Measurements from ENCODE around the gene PML.

Gene PML

DNA sequence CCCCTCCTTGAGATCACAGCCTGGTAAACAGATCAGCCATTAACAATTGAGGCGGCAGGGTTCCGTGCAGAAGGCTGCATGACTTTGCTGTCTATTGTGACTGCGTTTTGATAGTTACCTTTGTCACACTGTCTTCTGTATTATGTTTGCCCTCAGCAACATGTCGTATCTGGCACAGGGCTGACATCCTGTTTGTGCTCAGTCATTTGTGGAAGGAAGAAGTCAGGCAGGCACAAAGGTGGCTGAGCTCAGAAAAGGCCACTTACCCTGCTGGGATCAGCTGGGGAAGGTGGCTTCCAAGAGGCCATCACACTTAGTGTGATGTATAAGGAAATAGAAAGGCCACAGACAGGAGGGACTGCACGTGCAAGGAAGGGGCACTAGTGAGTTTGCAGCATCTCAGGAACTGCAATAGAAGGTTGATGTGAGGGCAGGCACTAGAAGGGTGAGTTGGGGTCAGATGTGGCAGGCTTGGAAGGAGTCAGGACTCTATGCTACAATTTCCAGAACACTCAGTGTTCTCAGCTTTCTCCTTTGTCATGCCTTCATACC, 13.4 kb downstream of the PML start:
- DNase-seq (ENCODE audit: low read depth) = no peak

DNA sequence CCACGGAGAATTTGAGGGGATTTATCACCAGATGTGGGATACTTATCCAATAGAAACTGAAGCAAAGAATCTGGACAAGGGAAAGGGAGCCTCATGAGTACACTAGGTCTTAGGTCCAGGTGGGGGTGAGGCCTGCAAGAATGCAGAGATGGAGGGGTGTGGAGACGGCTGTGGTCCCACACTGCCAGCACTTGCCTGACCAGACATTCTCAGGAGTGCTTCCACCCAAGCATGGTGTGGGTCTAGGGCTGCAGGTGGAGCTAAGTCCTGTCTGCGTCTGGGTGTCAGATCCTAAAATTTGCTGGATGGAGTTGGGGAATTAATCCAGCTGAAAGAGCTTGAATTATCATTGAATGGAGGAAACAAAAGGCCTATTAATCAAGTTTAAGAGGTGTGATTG, 14.4 kb downstream of the PML start:
- DNase-seq (ENCODE audit: low read depth) = no peak

DNA sequence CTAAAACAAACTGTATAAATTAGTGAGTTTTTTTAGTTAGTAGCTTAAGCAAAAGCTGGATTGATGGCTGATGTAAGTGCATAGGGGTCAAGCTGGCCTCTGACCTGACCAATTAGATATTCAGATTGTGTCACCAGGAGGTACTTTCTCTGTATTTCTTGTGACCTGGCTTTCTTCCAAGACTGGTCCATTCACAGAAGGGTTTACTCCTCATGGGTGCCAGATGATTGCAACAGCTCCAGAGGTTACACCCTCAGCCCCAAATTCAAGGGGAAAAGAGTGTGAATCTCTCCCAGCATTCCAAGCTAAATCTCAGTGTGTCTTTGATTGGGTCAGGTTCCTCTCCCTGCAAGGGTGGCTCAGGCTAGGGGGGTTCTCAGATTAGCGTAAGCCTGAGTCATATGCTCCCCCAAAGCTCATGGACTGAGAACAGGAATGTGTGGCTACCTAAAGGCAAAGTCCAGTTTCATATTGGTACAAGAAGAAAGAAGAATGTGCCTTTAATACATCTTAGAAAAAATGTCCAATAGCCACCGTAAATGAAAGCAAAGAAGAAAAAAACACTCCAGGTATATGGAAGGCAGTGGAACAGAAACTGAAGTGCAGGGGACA, 16.5 kb downstream of the PML start:
- peak; percentile 59 for DNase-seq (ENCODE audit: low read depth)

DNA sequence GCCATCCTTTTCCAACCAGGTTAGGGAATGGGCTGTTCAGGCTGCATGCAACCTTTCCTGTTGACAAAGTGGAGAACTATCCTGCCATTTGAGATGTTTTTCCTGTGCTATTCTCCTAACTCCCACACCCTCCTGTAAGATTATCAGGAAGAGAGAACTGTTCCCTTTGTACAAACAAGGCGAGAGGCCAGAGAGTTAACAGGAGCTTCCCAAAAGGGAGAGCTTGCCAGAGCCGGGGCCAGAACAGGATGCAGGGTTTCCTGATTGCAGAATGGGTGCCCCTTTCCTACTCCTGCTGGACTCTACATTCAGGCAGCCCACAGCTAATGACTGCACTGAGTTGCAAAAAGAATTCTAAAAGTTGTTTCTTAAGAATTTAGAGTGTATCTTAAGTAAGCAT, 17.1 kb downstream of the PML start:
- DNase-seq (ENCODE audit: low read depth) = no peak

DNA sequence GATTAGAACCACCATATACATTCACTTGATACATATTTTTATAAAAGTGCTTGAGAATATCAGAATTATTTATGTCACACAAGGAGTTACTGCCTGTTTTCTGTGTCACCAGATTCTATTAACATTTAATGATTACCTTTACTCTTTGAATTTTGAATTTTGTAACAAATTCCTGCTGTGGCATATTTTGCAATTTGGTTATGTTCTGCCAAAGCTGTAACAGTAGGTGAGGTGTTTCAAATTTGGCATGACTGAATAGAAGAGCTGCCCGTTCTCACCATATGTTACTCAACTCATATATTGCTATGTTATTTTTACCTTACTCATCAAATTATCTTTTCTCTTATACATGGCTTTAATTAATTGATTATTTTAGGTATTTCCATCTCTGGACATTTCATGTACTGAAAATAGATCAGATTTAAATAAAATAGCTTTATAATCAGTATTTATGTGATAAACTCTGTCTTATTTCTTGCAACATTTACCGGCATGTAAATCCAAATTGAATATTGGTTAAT, 18.9 kb downstream of the PML start:
- DNase-seq (ENCODE audit: low read depth) = no peak

DNA sequence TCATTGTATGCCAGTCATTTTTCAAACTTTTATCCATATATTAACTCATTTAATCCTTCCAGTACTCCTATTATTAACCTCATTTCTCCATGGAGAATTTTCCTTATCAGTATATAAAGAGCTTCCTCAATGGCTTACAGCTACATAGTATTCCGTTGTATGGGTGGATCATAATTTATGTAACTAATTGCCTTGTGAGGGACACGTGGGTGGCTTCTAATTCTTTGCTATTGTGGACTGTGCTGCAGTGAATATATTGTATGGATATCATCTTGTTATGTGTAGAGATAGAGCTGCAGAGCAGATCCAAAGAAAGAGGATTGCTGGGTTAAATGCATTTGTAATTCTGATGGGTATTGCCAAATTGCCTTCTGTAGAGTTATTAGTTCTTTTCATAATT, 25.2 kb downstream of the PML start:
- no peak for DNase-seq (ENCODE audit: low read depth)

DNA sequence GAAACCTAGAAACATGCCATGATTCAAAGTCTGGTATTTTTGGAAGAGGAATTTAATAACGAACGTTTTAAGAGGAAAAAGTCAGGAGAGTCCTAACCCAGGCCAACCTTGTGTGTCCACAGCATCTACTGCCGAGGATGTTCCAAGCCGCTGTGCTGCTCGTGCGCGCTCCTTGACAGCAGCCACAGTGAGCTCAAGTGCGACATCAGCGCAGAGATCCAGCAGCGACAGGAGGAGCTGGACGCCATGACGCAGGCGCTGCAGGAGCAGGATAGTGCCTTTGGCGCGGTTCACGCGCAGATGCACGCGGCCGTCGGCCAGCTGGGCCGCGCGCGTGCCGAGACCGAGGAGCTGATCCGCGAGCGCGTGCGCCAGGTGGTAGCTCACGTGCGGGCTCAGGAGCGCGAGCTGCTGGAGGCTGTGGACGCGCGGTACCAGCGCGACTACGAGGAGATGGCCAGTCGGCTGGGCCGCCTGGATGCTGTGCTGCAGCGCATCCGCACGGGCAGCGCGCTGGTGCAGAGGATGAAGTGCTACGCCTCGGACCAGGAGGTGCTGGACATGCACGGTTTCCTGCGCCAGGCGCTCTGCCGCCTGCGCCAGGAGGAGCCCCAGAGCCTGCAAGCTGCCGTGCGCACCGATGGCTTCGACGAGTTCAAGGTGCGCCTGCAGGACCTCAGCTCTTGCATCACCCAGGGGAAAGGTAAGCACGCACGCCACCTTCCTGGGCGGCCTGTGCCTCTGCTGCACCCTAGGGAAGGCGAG, 28.4 kb downstream of the PML start:
- DNase-seq (ENCODE audit: low read depth) = no peak

DNA sequence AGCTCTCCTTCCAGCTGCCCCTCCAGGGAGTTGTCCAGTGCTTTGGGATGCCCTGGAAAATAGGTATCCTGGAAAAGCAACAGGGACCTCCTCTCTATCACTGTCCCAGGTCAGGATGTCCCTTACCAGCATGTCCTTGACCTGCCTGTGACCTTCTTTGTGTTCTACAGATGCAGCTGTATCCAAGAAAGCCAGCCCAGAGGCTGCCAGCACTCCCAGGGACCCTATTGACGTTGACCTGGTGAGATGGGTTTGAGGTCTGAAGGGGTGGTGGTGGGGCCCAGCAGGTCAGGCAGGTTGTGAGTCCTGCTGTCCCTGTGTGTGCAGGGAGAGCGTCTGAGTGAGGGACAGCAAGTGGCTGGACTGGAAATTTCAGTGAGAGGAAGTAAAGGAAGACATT, 30.2 kb downstream of the PML start:
- DNase-seq (ENCODE audit: low read depth) = no peak

DNA sequence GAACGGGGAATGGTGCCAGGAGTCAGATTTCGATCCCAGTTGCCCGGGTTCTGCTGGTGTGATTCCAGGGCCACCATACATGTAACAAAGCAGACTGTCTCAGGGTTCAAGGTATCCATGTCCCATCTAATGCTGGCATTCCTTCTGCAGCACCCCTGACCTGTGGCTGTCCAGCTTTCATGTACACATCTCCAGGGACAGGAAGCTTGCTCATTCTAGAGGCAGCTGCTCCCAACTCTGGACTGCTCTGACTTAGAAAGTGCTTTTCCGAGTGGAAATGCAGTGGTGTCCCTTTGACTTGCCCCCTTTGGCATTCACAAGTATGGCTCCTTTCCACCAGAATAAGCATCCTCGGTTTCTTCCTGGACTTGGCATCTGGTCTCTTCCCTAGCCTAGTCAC, 30.9 kb downstream of the PML start:
- DNase-seq (ENCODE audit: low read depth) = peak; percentile 55

DNA sequence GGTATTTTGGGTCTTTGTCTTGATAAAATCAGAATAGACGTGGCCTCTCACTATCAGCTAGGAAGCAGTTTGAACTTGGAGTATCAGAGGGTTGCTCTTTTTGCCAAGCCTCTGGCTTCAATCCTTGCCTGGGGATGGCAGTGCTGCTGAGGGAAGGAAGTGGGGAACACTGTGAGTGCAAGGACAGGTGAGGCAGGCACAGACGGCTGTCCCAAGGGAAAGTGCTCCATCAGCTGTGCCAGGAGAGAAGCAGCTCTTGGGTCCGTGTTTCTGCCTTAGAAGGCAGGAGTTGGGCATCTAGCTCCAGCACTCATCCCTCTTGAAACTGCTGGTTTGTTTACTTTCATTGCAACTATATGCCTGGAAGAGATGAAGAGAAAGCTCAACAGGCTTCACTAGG, 33.2 kb downstream of the PML start:
- DNase-seq (ENCODE audit: low read depth) = no peak

DNA sequence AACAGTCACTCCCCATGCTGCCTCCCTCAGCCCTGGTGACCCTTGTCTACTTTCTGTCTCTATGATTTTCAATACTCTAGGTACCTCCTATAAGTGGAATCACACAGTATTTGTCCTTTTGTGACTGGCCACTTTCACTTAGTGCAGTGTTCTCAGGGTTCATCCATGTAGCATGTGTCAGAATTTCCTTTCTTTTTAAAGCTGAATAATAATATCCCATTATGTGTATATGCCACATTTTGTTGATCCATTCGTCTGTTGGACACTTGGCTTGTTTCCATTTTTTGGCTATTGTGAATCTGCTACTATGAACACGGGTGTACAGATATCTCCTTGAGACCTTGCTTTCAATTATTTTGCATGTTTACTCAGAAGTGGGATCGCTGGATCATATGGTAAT, 34.1 kb downstream of the PML start:
- no peak for DNase-seq (ENCODE audit: low read depth)

DNA sequence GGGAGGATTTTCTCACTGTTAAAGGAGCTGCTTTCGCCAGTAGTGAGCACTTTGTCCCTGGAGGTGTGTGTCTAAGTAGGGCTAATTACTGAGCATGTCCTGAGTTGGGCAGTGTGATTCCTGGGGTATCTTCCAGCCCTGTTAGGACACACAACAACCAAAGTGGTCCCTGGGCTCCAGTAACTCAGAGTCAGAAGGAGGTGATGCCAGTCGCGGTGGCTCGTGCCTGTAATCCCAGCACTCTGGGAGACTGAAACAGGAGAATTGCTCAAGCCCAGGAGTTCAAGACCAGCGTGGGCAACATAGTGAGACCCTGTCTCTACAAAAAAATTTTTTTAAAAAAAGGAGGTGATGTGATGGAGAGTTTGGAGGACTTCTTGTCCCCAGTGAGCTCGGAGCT, 37.5 kb downstream of the PML start:
- DNase-seq (ENCODE audit: low read depth) = no peak

DNA sequence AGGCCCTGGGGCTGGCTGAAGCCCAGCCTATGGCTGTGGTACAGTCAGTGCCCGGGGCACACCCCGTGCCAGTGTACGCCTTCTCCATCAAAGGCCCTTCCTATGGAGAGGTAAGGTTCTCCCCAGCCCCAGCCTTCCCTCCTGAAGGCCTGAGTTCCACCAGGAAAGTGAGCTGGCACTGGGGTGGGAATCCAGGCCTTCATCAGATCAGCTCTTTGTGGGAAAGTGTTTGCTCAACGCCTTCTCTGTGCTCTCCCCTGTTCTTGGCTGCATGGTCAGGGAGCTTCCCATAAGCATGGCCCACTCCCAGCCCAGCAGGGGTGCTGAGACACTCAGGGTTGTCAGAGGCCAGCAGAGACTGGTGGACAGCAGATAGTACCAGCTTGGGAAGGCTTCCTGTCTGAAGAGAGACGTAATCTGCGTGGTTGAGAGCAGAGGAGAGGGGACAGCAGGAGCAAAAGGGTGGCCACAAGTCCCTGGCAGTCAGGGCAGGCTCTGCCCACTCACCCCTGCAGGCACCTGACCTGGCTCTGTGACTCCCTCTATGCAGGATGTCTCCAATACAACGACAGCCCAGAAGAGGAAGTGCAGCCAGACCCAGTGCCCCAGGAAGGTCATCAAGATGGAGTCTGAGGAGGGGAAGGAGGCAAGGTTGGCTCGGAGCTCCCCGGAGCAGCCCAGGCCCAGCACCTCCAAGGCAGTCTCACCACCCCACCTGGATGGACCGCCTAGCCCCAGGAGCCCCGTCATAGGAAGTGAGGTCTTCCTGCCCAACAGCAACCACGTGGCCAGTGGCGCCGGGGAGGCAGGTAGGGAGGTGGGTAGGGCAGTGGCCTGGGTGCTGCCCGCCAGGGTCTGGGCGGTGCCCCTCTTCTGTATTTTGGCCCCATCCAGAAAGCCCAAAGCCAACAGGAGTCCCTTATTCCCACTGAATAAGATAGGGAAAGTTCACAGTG, 38.4 kb downstream of the PML start:
- DNase-seq (ENCODE audit: low read depth) = no peak

DNA sequence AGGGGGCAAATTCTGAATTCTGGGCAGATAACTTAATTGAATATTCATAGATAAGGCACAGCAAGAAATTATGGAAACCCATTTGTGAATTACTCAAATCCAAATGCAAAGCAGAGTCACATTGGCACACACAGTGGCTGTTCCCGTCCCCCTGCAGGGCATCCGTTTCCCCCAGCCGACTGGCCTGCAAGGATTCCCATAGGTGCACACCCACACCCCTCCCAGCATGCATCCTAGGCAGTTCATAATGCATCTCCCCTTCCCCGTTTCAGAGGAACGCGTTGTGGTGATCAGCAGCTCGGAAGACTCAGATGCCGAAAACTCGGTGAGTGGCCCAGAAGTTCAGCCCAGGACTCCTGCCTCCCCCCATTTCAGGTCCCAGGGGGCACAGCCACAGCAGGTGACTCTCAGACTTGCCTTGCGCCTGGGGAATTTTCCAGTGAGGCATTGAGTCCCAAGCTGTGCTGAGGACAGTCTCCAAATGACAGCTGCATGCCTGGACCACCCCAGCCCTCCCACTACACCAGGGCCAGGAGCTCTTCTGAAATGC, 39.8 kb downstream of the PML start:
- DNase-seq (ENCODE audit: low read depth) = no peak

DNA sequence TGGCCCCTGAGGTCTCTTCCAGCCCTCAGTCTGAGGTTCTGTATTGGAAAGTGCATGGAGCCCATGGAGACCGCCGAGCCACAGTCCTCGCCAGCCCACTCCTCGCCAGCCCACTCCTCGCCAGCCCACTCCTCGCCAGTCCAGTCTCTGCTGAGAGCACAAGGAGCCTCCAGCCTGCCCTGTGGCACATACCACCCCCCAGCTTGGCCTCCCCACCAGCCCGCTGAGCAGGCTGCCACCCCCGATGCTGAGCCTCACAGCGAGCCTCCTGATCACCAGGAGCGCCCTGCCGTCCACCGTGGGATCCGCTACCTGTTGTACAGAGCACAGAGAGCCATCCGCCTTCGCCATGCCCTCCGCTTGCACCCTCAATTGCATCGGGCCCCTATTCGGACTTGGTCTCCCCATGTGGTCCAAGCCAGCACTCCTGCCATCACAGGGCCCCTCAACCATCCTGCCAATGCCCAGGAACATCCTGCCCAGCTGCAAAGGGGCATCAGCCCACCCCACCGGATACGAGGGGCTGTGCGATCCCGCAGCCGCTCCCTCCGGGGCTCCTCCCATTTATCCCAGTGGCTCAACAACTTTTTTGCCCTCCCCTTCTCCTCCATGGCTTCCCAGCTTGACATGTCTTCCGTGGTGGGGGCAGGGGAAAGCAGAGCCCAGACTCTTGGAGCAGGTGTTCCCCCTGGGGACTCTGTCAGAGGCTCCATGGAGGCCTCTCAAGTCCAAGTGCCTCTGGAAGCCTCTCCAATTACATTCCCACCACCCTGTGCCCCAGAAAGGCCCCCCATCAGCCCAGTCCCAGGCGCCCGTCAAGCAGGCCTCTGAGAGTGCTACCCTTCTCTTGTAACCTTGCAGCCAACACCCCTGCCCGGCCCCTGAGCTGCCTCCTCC, 40.9 kb downstream of the PML start:
- no peak for DNase-seq (ENCODE audit: low read depth)

DNA sequence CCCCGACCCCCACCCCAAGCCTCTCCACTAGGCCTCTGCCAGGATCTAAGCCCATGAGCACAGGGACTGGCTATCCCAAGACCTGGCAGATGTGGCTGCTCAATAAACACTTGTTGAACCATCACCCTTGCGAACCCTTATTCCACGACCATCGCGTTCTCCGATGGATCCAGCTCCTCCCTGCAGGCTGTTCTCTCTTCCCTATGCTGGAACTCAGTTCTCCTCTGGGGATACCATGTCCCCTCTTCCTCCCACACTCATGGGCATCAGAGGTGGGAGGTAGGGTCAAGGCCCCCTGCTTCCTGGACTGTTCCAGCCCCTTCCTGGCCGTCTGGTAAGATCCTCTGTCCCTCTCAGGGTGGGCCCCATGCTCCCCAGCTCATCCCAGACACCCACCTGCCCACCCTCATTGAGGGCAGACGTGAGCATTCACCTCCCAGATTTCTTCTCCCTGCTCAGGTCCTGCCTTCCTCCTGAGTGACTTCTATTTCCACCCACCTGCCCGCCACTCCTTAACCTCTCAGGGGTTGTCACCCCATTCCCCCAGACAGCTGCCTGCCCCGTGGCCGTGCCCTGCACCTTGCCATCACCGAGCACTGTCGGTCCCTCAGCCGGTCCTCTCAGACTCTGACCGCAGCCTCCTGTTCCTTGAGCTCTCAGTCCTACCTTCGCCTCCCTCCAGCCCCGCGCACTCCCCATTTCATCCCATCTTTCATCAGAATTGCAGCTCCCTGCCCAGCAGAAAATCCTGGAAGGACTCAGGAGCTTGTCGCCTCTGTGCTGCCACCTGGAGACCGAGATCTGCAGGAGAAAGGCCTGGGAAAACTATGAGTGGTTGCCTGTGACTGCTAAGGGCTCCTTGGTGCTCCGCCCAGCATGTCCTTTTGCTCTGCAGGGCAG, 42.0 kb downstream of the PML start:
- peak; percentile 47 for DNase-seq (ENCODE audit: low read depth)

DNA sequence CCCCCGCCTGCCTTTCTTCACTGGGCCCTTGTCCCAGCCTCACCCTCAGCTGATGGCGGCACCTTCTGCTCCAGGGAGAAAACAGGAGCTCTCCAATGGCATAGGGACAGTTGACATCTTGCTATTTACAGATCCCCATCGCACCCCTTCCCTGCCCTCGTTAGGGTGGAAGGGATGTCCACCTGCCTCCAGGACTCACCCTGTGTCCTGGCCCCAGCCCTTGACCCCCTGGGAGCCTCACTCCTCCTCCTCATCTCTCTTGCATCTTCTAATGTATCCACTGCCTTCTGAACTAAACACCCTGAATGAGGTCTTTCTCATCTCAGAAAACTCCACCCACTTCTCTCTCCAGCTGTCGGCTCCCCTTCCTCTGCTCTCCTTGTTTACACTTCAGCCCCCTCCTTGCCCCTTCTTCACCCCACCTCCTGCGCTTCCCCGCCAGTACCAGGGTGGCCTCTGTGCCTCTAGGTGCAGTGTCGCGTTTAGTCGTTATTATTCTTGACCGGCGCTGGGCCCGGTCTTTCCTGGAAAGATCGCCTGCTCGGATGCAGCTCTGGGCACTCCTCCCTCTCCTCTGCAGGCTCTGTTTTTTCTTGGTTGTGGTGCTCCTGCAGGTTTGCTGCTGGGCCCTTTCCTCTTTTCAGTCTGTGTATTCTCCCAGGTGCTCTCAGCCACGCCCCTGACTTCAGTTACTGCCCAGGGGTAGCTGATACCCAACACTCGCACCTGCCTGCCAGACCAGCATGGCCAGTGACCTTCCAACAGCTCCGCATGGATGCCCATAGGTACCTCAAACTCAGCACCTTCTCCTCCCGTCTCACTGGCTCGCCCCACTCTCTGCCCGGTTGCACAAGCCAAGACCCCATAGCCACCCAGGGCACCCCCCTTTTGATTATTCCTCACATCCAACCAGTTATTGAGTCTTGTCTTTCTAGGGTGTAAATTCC, 42.9 kb downstream of the PML start:
- no peak for DNase-seq (ENCODE audit: low read depth)

DNA sequence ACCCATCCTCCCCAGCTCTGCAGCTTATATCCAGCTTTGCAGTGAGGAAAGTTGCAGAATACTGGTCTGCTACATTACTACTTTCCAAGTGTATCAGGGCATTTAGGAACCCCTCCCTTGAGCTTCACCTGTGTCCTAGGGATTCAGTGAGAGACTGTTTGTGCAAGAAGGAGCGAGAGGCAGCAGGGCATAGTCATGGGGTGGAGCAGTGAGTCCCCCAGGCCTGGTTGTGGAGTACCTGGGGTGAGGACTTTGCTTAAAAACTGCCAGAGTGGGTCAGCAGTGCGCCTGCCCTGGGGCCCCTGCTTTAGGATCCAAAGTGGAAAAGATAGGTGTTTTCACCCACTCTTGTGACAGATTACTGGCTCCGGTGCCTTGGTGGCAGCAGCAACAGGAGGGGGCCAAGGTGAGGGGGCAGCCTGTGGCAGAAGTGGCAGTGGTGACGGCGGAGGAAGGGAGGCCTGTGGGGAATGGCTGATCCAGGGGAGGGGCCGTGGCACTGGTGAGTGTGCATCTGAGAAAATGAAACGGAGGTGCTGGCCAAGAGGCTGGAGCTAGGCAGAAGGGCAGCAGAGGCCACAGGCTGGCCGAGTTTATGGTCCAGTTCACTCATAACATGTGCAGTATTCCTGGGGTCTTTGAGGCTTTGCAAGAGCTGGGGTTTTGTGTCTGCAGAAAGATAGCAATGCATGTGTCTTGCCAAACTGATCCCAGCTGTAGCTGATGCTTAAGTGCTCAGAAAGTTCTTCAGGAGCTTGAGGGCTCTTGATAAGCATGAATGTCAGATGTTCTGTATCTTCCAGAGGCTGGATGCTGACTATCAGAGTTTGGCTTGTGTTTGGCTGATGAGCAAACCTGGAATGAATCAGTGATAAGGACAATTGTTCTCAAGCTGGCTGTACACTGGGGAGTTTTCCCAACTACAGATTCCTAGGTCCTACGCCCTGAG, 44.5 kb downstream of the PML start:
- no peak for DNase-seq (ENCODE audit: low read depth)

All from iris pigment epithelial cell (primary cell).